GM23338 (cell line): ENCODE measurements around the gene MRC2. TPM values are rescaled to one million over a fixed set of nuclear protein-coding genes. Genes with fewer than 3 reads are reported as not detected.

Experiments
- ATAC-seq: fragments of 200-7000 bp; cut with Tn5 transposase; 3 replicates; pipeline ENCODE4 v1.9.1; 2020
- DNase-seq: peaks from one replicate; pipeline ENCODE4 v3.0.0-alpha.2; 2015; ENCODE audit warnings: low spot score
- H2AFZ ChIP-seq: fragments of 200-600 bp; sonication (generic); 2 replicates; pipeline ENCODE4 v1.8.0; 2016; ENCODE audit warnings: antibody characterized with exemption, mild to moderate bottlenecking, moderate library complexity
- H3F3A ChIP-seq: fragments of 200-600 bp; sonication (generic); replicated peaks from 2 replicates; pipeline ENCODE4 v1.8.0; 2017; ENCODE audit warnings: antibody characterized with exemption, mixed run types, low read depth
- H3K27ac ChIP-seq: fragments of 200-600 bp; sonication (generic); 2 replicates; pipeline ENCODE4 v1.6.1; 2016; ENCODE audit warnings: low read depth
- H3K27me3 ChIP-seq: fragments of 200-600 bp; sonication (generic); 2 replicates; pipeline ENCODE4 v1.8.0; 2016; ENCODE audit warnings: mild to moderate bottlenecking, mixed run types, moderate library complexity; ENCODE audit not compliant: insufficient read depth
- H3K36me3 ChIP-seq: fragments of 200-600 bp; sonication (generic); 2 replicates; pipeline ENCODE4 v1.8.0; 2016; ENCODE audit warnings: mild to moderate bottlenecking; ENCODE audit not compliant: insufficient read depth
- H3K4me1 ChIP-seq: fragments of 200-600 bp; sonication (generic); 2 replicates; pipeline ENCODE4 v1.8.0; 2016; ENCODE audit warnings: mild to moderate bottlenecking, moderate library complexity; ENCODE audit not compliant: insufficient read depth
- H3K4me2 ChIP-seq: fragments of 200-600 bp; sonication (generic); 2 replicates; pipeline ENCODE4 v1.7.1; 2017; ENCODE audit warnings: mixed run types
- H3K4me3 ChIP-seq: fragments of 200-600 bp; sonication (generic); 2 replicates; pipeline ENCODE4 v1.6.1; 2016; ENCODE audit warnings: mixed run types
- H3K79me2 ChIP-seq: fragments of 200-600 bp; sonication (generic); replicated peaks from 2 replicates; pipeline ENCODE4 v1.8.0; 2017; ENCODE audit warnings: mild to moderate bottlenecking; ENCODE audit not compliant: insufficient read depth
- H3K9me2 ChIP-seq: fragments of 200-600 bp; sonication (generic); 2 replicates; pipeline ENCODE4 v1.8.0; 2017; ENCODE audit not compliant: insufficient read depth
- H4K20me1 ChIP-seq: fragments of 200-600 bp; sonication (generic); replicated peaks from 2 replicates; pipeline ENCODE4 v1.8.0; 2017; ENCODE audit warnings: mild to moderate bottlenecking; ENCODE audit not compliant: insufficient read depth
- H3K27ac Mint-ChIP-seq: 2 replicates; pipeline ENCODE4 v1.8.0; 2020; ENCODE audit warnings: inconsistent platforms, mild to moderate bottlenecking, moderate library complexity, mixed read lengths
- H3K27me3 Mint-ChIP-seq: 3 replicates; pipeline ENCODE4 v1.8.0; 2022; ENCODE audit warnings: low read depth, mild to moderate bottlenecking, moderate library complexity, mixed read lengths, inconsistent platforms; ENCODE audit not compliant: insufficient read depth, poor library complexity
- H3K36me3 Mint-ChIP-seq: 3 replicates; pipeline ENCODE4 v1.8.0; 2021; ENCODE audit warnings: low read depth, mild to moderate bottlenecking, inconsistent platforms, moderate library complexity, mixed read lengths
- H3K4me1 Mint-ChIP-seq: 3 replicates; pipeline ENCODE4 v1.8.0; 2020; ENCODE audit warnings: mild to moderate bottlenecking, inconsistent platforms, mixed read lengths
- H3K4me3 Mint-ChIP-seq: 3 replicates; pipeline ENCODE4 v1.8.0; 2021; ENCODE audit warnings: moderate library complexity, mild to moderate bottlenecking, inconsistent platforms, mixed read lengths
- H3K9me3 Mint-ChIP-seq: 3 replicates; pipeline ENCODE4 v1.8.0; 2020; ENCODE audit warnings: moderate library complexity, mild to moderate bottlenecking, inconsistent platforms, mixed read lengths
- CREB1 ChIP-seq: fragments of 250-450 bp; sonication (Bioruptor Pico); IDR thresholded peaks from 2 replicates; pipeline ENCODE4 v1.5.0; 2020; ENCODE audit warnings: low read depth, mild to moderate bottlenecking, moderate library complexity
- CTCF ChIP-seq, 2 experiments: fragments of 200-600 bp in 1 of 2; sonication (generic) in 1 of 2; conservative IDR thresholded peaks; 2 replicates each; pipeline versions ENCODE4 v1.5.1 to v1.6.1; 2016 to 2017; ENCODE audit warnings: antibody characterized with exemption in 2 of 2, low read depth in 2 of 2, mild to moderate bottlenecking in 2 of 2, moderate library complexity in 1 of 2
- EZH2 ChIP-seq: fragments of 200-600 bp; sonication (generic); IDR thresholded peaks from one replicate; pipeline ENCODE4 v1.8.0; 2017; ENCODE audit warnings: antibody characterized with exemption, mild to moderate bottlenecking, low read depth; ENCODE audit not compliant: unreplicated experiment
- EZH2phosphoT487 ChIP-seq: fragments of 200-600 bp; sonication (generic); IDR thresholded peaks from one replicate; pipeline ENCODE4 v1.8.1; 2018; ENCODE audit warnings: antibody characterized with exemption; ENCODE audit not compliant: unreplicated experiment
- JUNB ChIP-seq: IDR thresholded peaks from one replicate; pipeline ENCODE4 v1.6.1; 2016; ENCODE audit warnings: antibody characterized with exemption; ENCODE audit not compliant: unreplicated experiment
- POLR2AphosphoS5 ChIP-seq: IDR thresholded peaks from 2 replicates; pipeline ENCODE4 v1.6.1; 2016; ENCODE audit warnings: antibody characterized with exemption, low read depth
- REST ChIP-seq: IDR thresholded peaks from one replicate; pipeline ENCODE4 v1.6.1; 2018; ENCODE audit warnings: antibody characterized with exemption; ENCODE audit not compliant: unreplicated experiment
- STAT1 ChIP-seq: IDR thresholded peaks from one replicate; pipeline ENCODE4 v1.6.1; 2016; ENCODE audit warnings: antibody characterized with exemption; ENCODE audit not compliant: unreplicated experiment
- ZNF114 ChIP-seq: fragments of 250-450 bp; sonication (Bioruptor Pico); IDR thresholded peaks from 2 replicates; pipeline ENCODE4 v1.5.0; 2020; ENCODE audit warnings: mild to moderate bottlenecking, moderate library complexity
- ZNF331 ChIP-seq: fragments of 250-450 bp; sonication (Bioruptor Pico); IDR thresholded peaks from 2 replicates; pipeline ENCODE4 v1.5.0; 2020; ENCODE audit warnings: low read depth, mild to moderate bottlenecking, moderate library complexity
- ZNF462 ChIP-seq: fragments of 250-450 bp; sonication (Bioruptor Pico); IDR thresholded peaks from 2 replicates; pipeline ENCODE4 v1.5.0; 2020; ENCODE audit warnings: mild to moderate bottlenecking, moderate library complexity
- polyA plus RNA-seq: library from polyadenylated mRNA; unstranded; fragments of >200 nt; fragmentation: Nextera tagmentation; extraction: Ambion mirVana; gene quantifications from 2 replicates; pipeline ENCODE4 v1.2.1, GENCODE V29; 2016
- total RNA-seq: library from RNA; depleted of rRNA; stranded (reverse); fragments of >200 nt; shearing (Covaris generic); gene quantifications from 2 replicates; pipeline ENCODE4 v1.2.3, GENCODE V29; 2014

MRC2 gene
- total and polyA plus RNA-seq, 2 experiments from 2014 or later = 8.0 to 38.6 TPM

- TF ChIP-seq STAT1 (no peak), ZNF331 (no peak), REST (no peak)
These were observed 22.1 kb downstream of the MRC2 start (continued) for GRCh38 chr17:62649570-62649969.

GRCh38 chr17:62650587-62650986 is 23.1 kb downstream of the MRC2 start:
- no peak for ATAC-seq
- Histone ChIP-seq H3K9me2 (no peaks in the 10 kb centered on the region), H3K36me3 (no peaks in the 10 kb centered on the region), H2AFZ (no peak overlapping the region), H3K4me1 (peaks cover 20% of the 10 kb centered on the region), H4K20me1 (no peaks in the 10 kb centered on the region; the same call in 1 of the 2 replicates), H3K27me3 (peaks cover 8% of the 10 kb centered on the region; the same call in 1 of the 2 replicates), H3K4me2 (no peak overlapping the region), H3F3A (0 out of 2 replicates have a peak, but pooled peaks cover 8% of the 10 kb centered on the region), H3K4me3 (no peak overlapping the region), H3K27ac (no peak overlapping the region), H3K79me2 (no peaks in the 10 kb centered on the region; the same call in 1 of the 2 replicates)
- peaks cover 27% of the 10 kb centered on the region for H3K4me1 Mint-ChIP-seq
- H3K36me3 Mint-ChIP-seq = peaks cover 2% of the 10 kb centered on the region; the same call in 1 of the 3 replicates
- H3K27ac Mint-ChIP-seq = no peak overlapping the region
- no peak overlapping the region for H3K4me3 Mint-ChIP-seq
- peaks cover 23% of the 10 kb centered on the region for H3K27me3 Mint-ChIP-seq
- DNase-seq = no peak
- H3K9me3 Mint-ChIP-seq = peaks cover 2% of the 10 kb centered on the region; the same call in 2 of the 3 replicates
- TF ChIP-seq POLR2AphosphoS5 (no peak), ZNF114 (CRISPR knock-in tag) (no peak), EZH2phosphoT487 (no peak), ZNF462 (CRISPR knock-in tag) (no peak), JUNB (no peak), CREB1 (CRISPR knock-in tag) (no peak), EZH2 (no peak), ZNF331 (no peak), CTCF (conservative IDR thresholded peaks at IDR 0.05; ENCODE audit: low read depth in 2 of 2) (no peak)
